MCF 10A (cell line): ENCODE data around the gene PTPRM. TPM values are rescaled to one million over a fixed set of nuclear protein-coding genes. Genes with fewer than 3 reads are reported as not detected.

Experiments used
- BruUV-seq: library from RNA; stranded (reverse); fragments of 400-500 nt; replicated peaks from 2 replicates; lab custom pipeline; 2021; lab: Mats Ljungman, UMichigan
- CTCF ChIA-PET: fragments of 300-600 bp; sonication (Branson Sonifier 250); formaldehyde crosslinking; extraction: SDS; loops from one replicate; lab custom pipeline; 2021; ENCODE audit warnings: antibody characterized with exemption, inconsistent platforms; lab: Yijun Ruan, JAX
- POLR2A ChIA-PET: fragments of 300-600, 350-650 bp; sonication (Branson Sonifier 250); formaldehyde crosslinking; extraction: SDS; loops from one replicate; lab custom pipeline; 2020; ENCODE audit warnings: antibody characterized with exemption, inconsistent platforms; lab: Yijun Ruan, JAX
- DNase-seq: peaks from one replicate; pipeline ENCODE4 v3.0.0-alpha.2; 2018; ENCODE audit not compliant: unreplicated experiment
- H3K27ac Mint-ChIP-seq: one replicate; pipeline ENCODE4 v1.8.0; 2022; ENCODE audit warnings: mild to moderate bottlenecking, low read depth, mixed read lengths; ENCODE audit not compliant: unreplicated experiment
- H3K27me3 Mint-ChIP-seq: one replicate; pipeline ENCODE4 v1.8.0; 2022; ENCODE audit warnings: mixed read lengths; ENCODE audit not compliant: insufficient read depth, unreplicated experiment
- H3K36me3 Mint-ChIP-seq: one replicate; pipeline ENCODE4 v1.8.0; 2022; ENCODE audit warnings: mild to moderate bottlenecking, moderate library complexity, mixed read lengths; ENCODE audit not compliant: insufficient read depth, unreplicated experiment
- H3K4me1 Mint-ChIP-seq: one replicate; pipeline ENCODE4 v1.8.0; 2022; ENCODE audit warnings: mixed read lengths; ENCODE audit not compliant: insufficient read depth, unreplicated experiment
- H3K4me3 Mint-ChIP-seq: one replicate; pipeline ENCODE4 v1.8.0; 2022; ENCODE audit warnings: mild to moderate bottlenecking, moderate library complexity, mixed read lengths; ENCODE audit not compliant: unreplicated experiment
- H3K9me3 Mint-ChIP-seq: one replicate; pipeline ENCODE4 v1.8.0; 2022; ENCODE audit warnings: mixed read lengths; ENCODE audit not compliant: unreplicated experiment
- CTCF ChIP-seq: fragments of 200-600 bp; IDR thresholded peaks from one replicate; pipeline ENCODE4 v1.8.0; 2022; ENCODE audit warnings: antibody characterized with exemption, mild to moderate bottlenecking; ENCODE audit not compliant: unreplicated experiment
- intact Hi-C: fragments of 100-400 bp; cut with micrococcal nuclease; formaldehyde crosslinking; loops from 2 replicates; pipeline ENCODE4 v1.14.1; 2022
- total RNA-seq: library from RNA; stranded (reverse); gene quantifications from 2 replicates; pipeline ENCODE4 v1.2.3, GENCODE V29; 2022

Gene PTPRM
- total RNA-seq, 1 experiment from 2014 or later, result 82.8 TPM

- ChIA-PET CTCF (no interaction called here), POLR2A (interaction anchor here (1.2 kb wide), 1 partner anchor 51 kb away, joined by 3 read pairs; no protein-coding TSS in a partner anchor)
- Mint-ChIP-seq H3K27me3 (no peaks in the 10 kb centered on the region), H3K27ac (no peak overlapping the region), H3K4me1 (no peaks in the 10 kb centered on the region), H3K4me3 (no peak overlapping the region), H3K36me3 (peaks cover 7% of the 10 kb centered on the region), H3K9me3 (no peaks in the 10 kb centered on the region)
- no peak for DNase-seq
- intact Hi-C loops, result no loop called here
- BruUV-seq, result no TSS peak
- TF ChIP-seq CTCF, result no peak
Observed at GRCh38 chr18:7821784-7822183, 254.7 kb downstream of the PTPRM start.

- peaks cover 7% of the 10 kb centered on the region for H3K36me3 Mint-ChIP-seq
- ChIA-PET CTCF (interaction anchor here (0.5 kb wide), 1 partner anchor 426 kb away, joined by 4 read pairs; no protein-coding TSS in a partner anchor), POLR2A (interaction anchor here (1.2 kb wide), 1 partner anchor 50 kb away, joined by 3 read pairs; no protein-coding TSS in a partner anchor)
- TF ChIP-seq CTCF, result no peak
- no peaks in the 10 kb centered on the region for H3K27me3 Mint-ChIP-seq
- no TSS peak for BruUV-seq
- no peak overlapping the region for H3K27ac Mint-ChIP-seq
- H3K4me3 Mint-ChIP-seq, result no peak overlapping the region
- no peak for DNase-seq
- H3K9me3 Mint-ChIP-seq, result no peaks in the 10 kb centered on the region
- no peaks in the 10 kb centered on the region for H3K4me1 Mint-ChIP-seq
- intact Hi-C loops, result no loop called here
Observed at GRCh38 chr18:7822435-7823331, 255.6 kb downstream of the PTPRM start.

- Mint-ChIP-seq H3K36me3 (no peaks in the 10 kb centered on the region), H3K4me1 (peaks cover 9% of the 10 kb centered on the region), H3K27ac (no peak overlapping the region), H3K9me3 (no peaks in the 10 kb centered on the region), H3K4me3 (no peak overlapping the region), H3K27me3 (no peaks in the 10 kb centered on the region)
- no peak for DNase-seq
- ChIA-PET CTCF (interaction anchor here (2.0 kb wide), 1 partner anchor 35 kb away, joined by 9 read pairs; no protein-coding TSS in a partner anchor), POLR2A (interaction anchor here (1.2 to 1.6 kb wide), 2 partner anchors 9 to 11 kb away, joined by 3 to 5 read pairs; no protein-coding TSS in a partner anchor)
- TF ChIP-seq CTCF, result no peak
- no TSS peak for BruUV-seq
- intact Hi-C loops, result no loop called here
Observed at GRCh38 chr18:7824970-7825369, 257.9 kb downstream of the PTPRM start.

- ChIA-PET CTCF (no interaction called here), POLR2A (no interaction called here)
- peaks cover 9% of the 10 kb centered on the region for H3K4me1 Mint-ChIP-seq
- no peak overlapping the region for H3K4me3 Mint-ChIP-seq
- no peaks in the 10 kb centered on the region for H3K27me3 Mint-ChIP-seq
- peaks cover 8% of the 10 kb centered on the region for H3K9me3 Mint-ChIP-seq
- no TSS peak for BruUV-seq
- H3K27ac Mint-ChIP-seq, result no peak overlapping the region
- TF ChIP-seq CTCF, result no peak
- no peaks in the 10 kb centered on the region for H3K36me3 Mint-ChIP-seq
- peak; percentile 35 for DNase-seq
- intact Hi-C loops, result no loop called here
Observed at GRCh38 chr18:7830468-7830867, 263.4 kb downstream of the PTPRM start.
